Superior temporal gyrus (tissue), 1 donor: ENCODE data around the gene CARMIL3.
"Not testable (repeated sequence)": the region's sequence is repeated elsewhere in the genome, so short reads cannot be mapped to it uniquely, and the experiment has no call there.

ENCODE experiments used
- DNase-seq: peaks from one replicate; pipeline ENCODE4 v3.0.0-alpha.2; 2016; ENCODE audit errors: extremely low spot score

CARMIL3 gene

GRCh38 chr14:24040692-24041091 lies 11.1 kb upstream of the CARMIL3 start:
- no peak for DNase-seq

- DNase-seq: no peak
These were observed 9.1 kb upstream of the CARMIL3 start for GRCh38 chr14:24042746-24043145.

GRCh38 chr14:24049002-24049401 lies 2.8 kb upstream of the CARMIL3 start:
- DNase-seq: not testable (repeated sequence)

- not testable (repeated sequence) for DNase-seq
These were observed 1.1 kb upstream of the CARMIL3 start for GRCh38 chr14:24050753-24051152.

GRCh38 chr14:24051176-24051788 lies 527 bp upstream of the CARMIL3 start:
- no peak for DNase-seq

GRCh38 chr14:24052656-24053547 lies 1.1 kb downstream of the CARMIL3 start:
- DNase-seq: peak; percentile 48

GRCh38 chr14:24053548-24054323 lies 1.9 kb downstream of the CARMIL3 start:
- no peak for DNase-seq

- no peak for DNase-seq
These were observed 2.5 kb downstream of the CARMIL3 start for GRCh38 chr14:24054324-24054641.

GRCh38 chr14:24054646-24055045 lies 2.8 kb downstream of the CARMIL3 start:
- no peak for DNase-seq

- DNase-seq: no peak
These were observed 4.4 kb downstream of the CARMIL3 start for GRCh38 chr14:24055971-24056799.

- DNase-seq: no peak
These were observed 5.0 kb downstream of the CARMIL3 start for GRCh38 chr14:24056800-24057184.

GRCh38 chr14:24057271-24057670 lies 5.5 kb downstream of the CARMIL3 start:
- no peak for DNase-seq

- DNase-seq: no peak
These were observed 6.1 kb downstream of the CARMIL3 start for GRCh38 chr14:24057867-24058259.

- peak; percentile 88 for DNase-seq
These were observed 6.6 kb downstream of the CARMIL3 start for GRCh38 chr14:24058260-24058950.

- no peak for DNase-seq
These were observed 7.2 kb downstream of the CARMIL3 start for GRCh38 chr14:24058951-24059475.

GRCh38 chr14:24059841-24060388 lies 8.1 kb downstream of the CARMIL3 start:
- DNase-seq: no peak

GRCh38 chr14:24060443-24060842 lies 8.6 kb downstream of the CARMIL3 start:
- DNase-seq: no peak

- no peak for DNase-seq
These were observed 9.4 kb downstream of the CARMIL3 start for GRCh38 chr14:24060984-24061913.

GRCh38 chr14:24062216-24062980 lies 10.6 kb downstream of the CARMIL3 start:
- DNase-seq: no peak
